22Rv1 (cell line): ENCODE data around the gene ACAT2.

Source experiments
- H3K27ac ChIP-seq: fragments of 450-650 bp; 2 replicates; pipeline ENCODE4 v1.5.1; 2017
- ZFX ChIP-seq: fragments of 450-650 bp; IDR thresholded peaks from 2 replicates; pipeline ENCODE4 v1.6.1; 2017; ENCODE audit warnings: antibody characterized with exemption, borderline replicate concordance
- TF ChIP-seq, protein P1 (sequence below): fragments of 450-650 bp; IDR thresholded peaks from 2 replicates; pipeline ENCODE4 v1.5.1; 2017; ENCODE audit warnings: mild to moderate bottlenecking

ACAT2 gene

GRCh38 chr6:159797554-159797953 lies 35.7 kb downstream of the ACAT2 start:
- no peak for TF ChIP-seq ZFX
- TF ChIP-seq, protein P1, sequence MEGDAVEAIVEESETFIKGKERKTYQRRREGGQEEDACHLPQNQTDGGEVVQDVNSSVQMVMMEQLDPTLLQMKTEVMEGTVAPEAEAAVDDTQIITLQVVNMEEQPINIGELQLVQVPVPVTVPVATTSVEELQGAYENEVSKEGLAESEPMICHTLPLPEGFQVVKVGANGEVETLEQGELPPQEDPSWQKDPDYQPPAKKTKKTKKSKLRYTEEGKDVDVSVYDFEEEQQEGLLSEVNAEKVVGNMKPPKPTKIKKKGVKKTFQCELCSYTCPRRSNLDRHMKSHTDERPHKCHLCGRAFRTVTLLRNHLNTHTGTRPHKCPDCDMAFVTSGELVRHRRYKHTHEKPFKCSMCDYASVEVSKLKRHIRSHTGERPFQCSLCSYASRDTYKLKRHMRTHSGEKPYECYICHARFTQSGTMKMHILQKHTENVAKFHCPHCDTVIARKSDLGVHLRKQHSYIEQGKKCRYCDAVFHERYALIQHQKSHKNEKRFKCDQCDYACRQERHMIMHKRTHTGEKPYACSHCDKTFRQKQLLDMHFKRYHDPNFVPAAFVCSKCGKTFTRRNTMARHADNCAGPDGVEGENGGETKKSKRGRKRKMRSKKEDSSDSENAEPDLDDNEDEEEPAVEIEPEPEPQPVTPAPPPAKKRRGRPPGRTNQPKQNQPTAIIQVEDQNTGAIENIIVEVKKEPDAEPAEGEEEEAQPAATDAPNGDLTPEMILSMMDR = no peak
- no peak overlapping the region for H3K27ac ChIP-seq

DNA sequence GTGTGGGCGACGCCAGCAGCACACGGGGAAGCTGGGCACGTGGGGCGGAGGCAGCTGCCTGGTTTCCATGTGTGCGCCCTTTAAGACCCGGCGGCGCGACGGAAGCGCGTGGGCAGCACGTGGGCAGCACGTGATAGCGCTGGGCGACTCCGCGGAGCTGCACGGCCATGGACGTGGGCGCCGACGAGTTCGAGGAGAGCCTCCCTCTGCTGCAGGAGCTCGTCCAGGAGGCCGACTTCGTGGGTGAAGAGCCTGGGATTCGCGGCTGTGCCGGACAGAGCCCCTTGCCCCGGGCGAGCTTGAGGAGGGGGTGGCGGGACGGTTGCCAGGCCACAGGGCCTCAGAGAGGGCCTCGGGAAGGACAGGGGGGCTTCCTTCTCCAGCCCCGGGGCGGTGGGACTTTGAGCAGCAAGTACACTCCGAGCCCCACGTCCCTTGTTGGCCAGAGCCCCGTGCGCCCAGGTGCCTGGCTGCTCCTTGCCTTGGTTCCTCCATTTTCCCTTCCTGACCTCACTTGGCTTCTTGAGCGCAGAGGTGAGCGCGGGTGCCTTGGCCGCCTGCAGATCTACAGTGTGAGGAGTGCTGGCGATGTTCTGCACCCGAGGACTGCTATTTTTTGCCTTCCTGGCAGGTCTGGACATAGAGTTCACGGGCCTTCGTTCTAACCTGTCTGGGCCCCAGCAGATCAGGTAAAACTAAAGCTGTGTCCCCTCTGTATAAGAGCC lies 38.5 kb downstream of the ACAT2 start, which contains the start of gene PNLDC1:
PNLDC1 (plus strand) TSS at position 136 of the 725 bp plus-strand sequence; CDS start at position 168, 32 bp downstream.
- no peak for TF ChIP-seq ZFX
- TF ChIP-seq, protein P1 = no peak
- H3K27ac ChIP-seq = no peak within 1 kb of the TSS

DNA sequence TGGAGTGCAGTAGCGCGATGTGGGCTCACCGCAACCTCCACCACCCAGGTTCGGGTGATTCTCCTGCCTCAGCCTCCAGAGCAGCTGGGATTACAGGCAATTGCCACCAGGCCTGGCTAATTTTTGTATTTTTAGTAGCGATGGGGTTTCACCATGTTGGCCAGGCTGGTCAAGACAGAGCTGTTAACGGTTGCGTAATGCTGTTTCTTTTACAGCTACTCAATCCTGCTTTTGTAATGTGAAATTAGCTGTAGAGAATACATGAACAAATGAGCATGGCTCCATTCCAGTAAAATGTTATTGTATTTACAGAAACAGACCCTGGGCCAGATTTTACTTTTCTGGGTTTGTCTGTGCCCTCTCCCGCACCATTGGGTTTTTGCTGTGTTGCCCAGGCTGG lies 40.1 kb downstream of the ACAT2 start:
- no peak for TF ChIP-seq ZFX
- TF ChIP-seq, protein P1 = no peak
- H3K27ac ChIP-seq = no peak overlapping the region

DNA sequence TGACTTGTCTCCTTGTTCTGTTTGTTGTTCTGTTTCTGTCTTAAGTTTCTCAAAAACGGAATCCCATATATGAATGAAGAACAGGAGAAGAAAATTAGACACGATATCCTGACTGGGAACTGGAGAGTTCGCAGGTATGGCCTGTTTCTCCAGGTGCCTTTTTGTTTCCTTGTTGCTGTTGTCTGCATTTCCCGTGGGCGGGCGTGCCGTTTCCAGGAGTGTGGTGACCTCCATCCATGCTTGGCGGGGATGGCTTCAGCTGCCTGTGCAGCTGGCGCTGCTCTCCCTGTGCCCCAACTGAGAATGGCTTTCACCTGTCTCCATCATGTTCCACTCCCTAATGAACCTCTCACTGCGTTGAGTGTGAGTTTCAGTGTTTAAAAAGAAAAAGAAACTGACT lies 42.7 kb downstream of the ACAT2 start:
- TF ChIP-seq, protein P1 = no peak
- no peak for TF ChIP-seq ZFX
- H3K27ac ChIP-seq = no peak overlapping the region

DNA sequence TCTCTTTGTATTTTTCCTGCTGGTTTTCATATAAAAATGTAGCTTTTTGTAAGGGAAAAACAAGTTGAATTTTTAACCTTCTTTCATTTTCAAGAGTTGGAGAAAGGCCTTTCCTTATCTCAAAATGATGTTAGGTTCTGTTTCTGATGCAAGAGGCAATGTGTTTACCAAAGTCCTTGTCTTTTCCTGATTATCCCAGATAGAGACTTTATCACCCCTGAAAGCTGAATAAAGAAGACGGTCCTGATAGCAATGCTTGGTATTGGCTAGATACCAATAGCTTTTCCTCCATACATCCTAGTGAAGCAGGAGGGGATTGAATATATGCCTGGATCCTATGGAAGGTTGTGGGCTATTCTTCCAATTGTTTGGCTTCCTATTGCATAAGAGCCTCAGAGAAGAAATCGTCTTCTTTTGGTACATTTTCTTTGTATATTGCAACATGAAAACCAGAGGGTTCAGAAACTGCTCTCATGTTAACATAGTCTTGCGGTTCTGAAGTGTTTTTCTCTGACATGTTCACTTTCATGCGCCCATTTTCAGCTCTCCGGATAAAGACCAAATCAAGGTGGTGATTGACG lies 43.7 kb downstream of the ACAT2 start:
- H3K27ac ChIP-seq = no peak overlapping the region
- TF ChIP-seq, protein P1 = no peak
- no peak for TF ChIP-seq ZFX

DNA sequence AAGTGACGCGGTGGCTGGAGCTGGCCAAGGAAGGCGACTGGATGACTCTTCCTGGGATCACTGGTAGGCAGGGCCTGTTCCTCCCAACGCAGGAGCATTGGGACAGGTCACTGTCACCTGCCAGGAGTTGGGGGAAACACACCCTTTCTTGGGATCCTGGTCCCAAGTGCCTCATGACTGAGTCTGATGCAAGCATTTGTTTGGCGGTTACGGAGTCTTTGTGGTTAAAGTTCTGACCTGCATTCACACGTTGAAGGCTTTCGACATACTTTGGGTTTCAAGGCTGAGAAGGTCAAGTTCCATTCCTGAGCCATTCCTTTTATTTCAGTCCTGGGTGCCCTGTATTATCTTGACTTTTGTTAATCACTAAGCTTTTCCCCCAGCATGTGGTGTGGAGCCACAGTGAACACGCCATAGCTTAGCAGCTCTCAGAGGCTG lies 44.2 kb downstream of the ACAT2 start:
- no peak overlapping the region for H3K27ac ChIP-seq

More for the DNA sequence above, 44.2 kb downstream of the ACAT2 start:
- no peak for TF ChIP-seq ZFX
- TF ChIP-seq, protein P1 = no peak
